Activated CD8-positive, alpha-beta memory T cell treated with anti-CD3 and anti-CD28 coated beads, Interleukin-2, amount 50 U/mL, for 1 hour (primary cell): ENCODE measurements around the gene ZNF853.
"Not testable (repeated sequence)": the region's sequence is repeated elsewhere in the genome, so short reads cannot be mapped to it uniquely, and the experiment has no call there.

Experiments used
- DNase-seq: peaks from one replicate; pipeline ENCODE4 v3.0.0-alpha.2; 2020; ENCODE audit errors: extremely low read depth

The ZNF853 gene

GRCh38 chr7:6652446-6653011, 37.1 kb downstream of the ZNF853 start:
- no peak for DNase-seq

- no peak for DNase-seq
Observed at GRCh38 chr7:6653071-6654003, 37.9 kb downstream of the ZNF853 start.

GRCh38 chr7:6654113-6654841, 38.9 kb downstream of the ZNF853 start:
- DNase-seq, result no peak

- DNase-seq, result no peak
Observed at GRCh38 chr7:6654842-6655610, 39.6 kb downstream of the ZNF853 start.

- no peak for DNase-seq
Observed at GRCh38 chr7:6655636-6656385, 40.4 kb downstream of the ZNF853 start.

- DNase-seq, result no peak
Observed at GRCh38 chr7:6656413-6656812, 41.0 kb downstream of the ZNF853 start.

GRCh38 chr7:6658618-6659345, 43.4 kb downstream of the ZNF853 start:
- DNase-seq, result no peak

GRCh38 chr7:6670851-6671250, 55.4 kb downstream of the ZNF853 start:
- not testable (repeated sequence) for DNase-seq
